ENCODE measurements around the gene KCTD3. TPM values are rescaled to one million over a fixed set of nuclear protein-coding genes. Genes with fewer than 3 reads are reported as not detected.
A peak's percentile ranks its signal among the peaks of the same experiment; 100 is the strongest.

The KCTD3 gene
- total RNA-seq, 1 experiment from 2014 or later, result 50.7 TPM

- POLR2A ChIA-PET, result no interaction called here
- BruUV-seq (replicated peaks), result no TSS peak
Observed at GRCh38 chr1:215600258-215600792, 33.2 kb downstream of the KCTD3 start.

DNA sequence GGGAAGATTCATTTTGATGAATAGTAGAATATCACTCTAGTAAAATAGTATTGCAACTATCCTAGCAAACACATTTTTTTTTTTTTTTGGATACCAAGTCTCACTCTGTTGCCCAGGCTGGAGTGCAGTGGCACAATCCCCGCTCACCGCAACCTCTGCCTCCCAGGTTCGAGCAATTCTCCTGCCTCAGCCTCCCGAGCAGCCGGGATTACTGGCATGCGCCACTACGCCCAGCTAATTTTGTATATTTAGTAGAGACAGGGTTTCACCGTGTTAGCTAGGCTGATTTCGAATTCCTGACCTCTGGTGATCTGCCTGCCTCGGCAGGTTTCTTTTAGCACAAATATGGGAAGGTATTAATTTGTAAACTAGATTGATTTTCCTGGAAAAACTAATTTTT lies 33.8 kb downstream of the KCTD3 start:
- Mint-ChIP-seq H3K36me3 (ENCODE audit: insufficient read depth, unreplicated experiment) (peaks cover 48% of the 10 kb centered on the region), H3K9me3 (ENCODE audit: unreplicated experiment) (peaks cover 10% of the 10 kb centered on the region), H3K27ac (ENCODE audit: unreplicated experiment) (no peak overlapping the region), H3K4me3 (ENCODE audit: unreplicated experiment) (no peak overlapping the region), H3K27me3 (ENCODE audit: insufficient read depth, unreplicated experiment) (no peaks in the 10 kb centered on the region), H3K4me1 (ENCODE audit: low read depth, unreplicated experiment) (peaks cover 38% of the 10 kb centered on the region)
- no peaks in the 10 kb centered on the region for H3K27me3 ChIP-seq (replicated peaks; ENCODE audit: control insufficient read depth, insufficient read depth, low read length)
- TF ChIP-seq, protein P1, sequence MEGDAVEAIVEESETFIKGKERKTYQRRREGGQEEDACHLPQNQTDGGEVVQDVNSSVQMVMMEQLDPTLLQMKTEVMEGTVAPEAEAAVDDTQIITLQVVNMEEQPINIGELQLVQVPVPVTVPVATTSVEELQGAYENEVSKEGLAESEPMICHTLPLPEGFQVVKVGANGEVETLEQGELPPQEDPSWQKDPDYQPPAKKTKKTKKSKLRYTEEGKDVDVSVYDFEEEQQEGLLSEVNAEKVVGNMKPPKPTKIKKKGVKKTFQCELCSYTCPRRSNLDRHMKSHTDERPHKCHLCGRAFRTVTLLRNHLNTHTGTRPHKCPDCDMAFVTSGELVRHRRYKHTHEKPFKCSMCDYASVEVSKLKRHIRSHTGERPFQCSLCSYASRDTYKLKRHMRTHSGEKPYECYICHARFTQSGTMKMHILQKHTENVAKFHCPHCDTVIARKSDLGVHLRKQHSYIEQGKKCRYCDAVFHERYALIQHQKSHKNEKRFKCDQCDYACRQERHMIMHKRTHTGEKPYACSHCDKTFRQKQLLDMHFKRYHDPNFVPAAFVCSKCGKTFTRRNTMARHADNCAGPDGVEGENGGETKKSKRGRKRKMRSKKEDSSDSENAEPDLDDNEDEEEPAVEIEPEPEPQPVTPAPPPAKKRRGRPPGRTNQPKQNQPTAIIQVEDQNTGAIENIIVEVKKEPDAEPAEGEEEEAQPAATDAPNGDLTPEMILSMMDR (IDR thresholded peaks at IDR 0.05; ENCODE audit: insufficient read depth in 1 of 2, low read depth in 1 of 2, low read length in 1 of 2, severe bottlenecking in 1 of 2, unreplicated experiment in 1 of 2), result no peak
- intact Hi-C loops (cut with micrococcal nuclease; ENCODE audit: unreplicated experiment), result no loop called here
- H3K4me1 ChIP-seq, result peaks cover 35% of the 10 kb centered on the region
- no peaks in the 10 kb centered on the region for H3K36me3 ChIP-seq (ENCODE audit: control insufficient read depth, insufficient read depth, low read length)
- no peaks in the 10 kb centered on the region for H3K9me3 ChIP-seq
- no peak for DNase-seq
- BruUV-seq (replicated peaks), result no TSS peak
- CTCF ChIA-PET, result no interaction called here
- POLR2A ChIA-PET, result no interaction called here
- no peak overlapping the region for H3K4me3 ChIP-seq (ENCODE audit: low read depth, low read length)

More at GRCh38 chr1:215600258-215600792, 33.2 kb downstream of the KCTD3 start:
- no peaks in the 10 kb centered on the region for H3K9me3 ChIP-seq
- Mint-ChIP-seq H3K27me3 (ENCODE audit: insufficient read depth, unreplicated experiment) (no peaks in the 10 kb centered on the region), H3K36me3 (ENCODE audit: insufficient read depth, unreplicated experiment) (peaks cover 48% of the 10 kb centered on the region), H3K4me1 (ENCODE audit: low read depth, unreplicated experiment) (peaks cover 38% of the 10 kb centered on the region), H3K4me3 (ENCODE audit: unreplicated experiment) (no peak overlapping the region), H3K9me3 (ENCODE audit: unreplicated experiment) (peaks cover 10% of the 10 kb centered on the region), H3K27ac (ENCODE audit: unreplicated experiment) (peak overlapping the region; percentile 27)
- H3K27me3 ChIP-seq (replicated peaks; ENCODE audit: control insufficient read depth, insufficient read depth, low read length), result no peaks in the 10 kb centered on the region
- H3K36me3 ChIP-seq (ENCODE audit: control insufficient read depth, insufficient read depth, low read length), result no peaks in the 10 kb centered on the region
- no peak overlapping the region for H3K4me3 ChIP-seq (ENCODE audit: low read depth, low read length)
- no peak for DNase-seq
- H3K4me1 ChIP-seq, result peaks cover 35% of the 10 kb centered on the region
- CTCF ChIA-PET, result no interaction called here
- intact Hi-C loops (cut with micrococcal nuclease; ENCODE audit: unreplicated experiment), result no loop called here
- TF ChIP-seq, protein P1 (IDR thresholded peaks at IDR 0.05; ENCODE audit: insufficient read depth in 1 of 2, low read depth in 1 of 2, low read length in 1 of 2, severe bottlenecking in 1 of 2, unreplicated experiment in 1 of 2), result no peak

GRCh38 chr1:215601276-215601675 lies 34.2 kb downstream of the KCTD3 start:
- POLR2A ChIA-PET, result no interaction called here
- intact Hi-C loops (cut with micrococcal nuclease; ENCODE audit: unreplicated experiment), result no loop called here
- TF ChIP-seq, protein P1 (IDR thresholded peaks at IDR 0.05; ENCODE audit: insufficient read depth in 1 of 2, low read depth in 1 of 2, low read length in 1 of 2, severe bottlenecking in 1 of 2, unreplicated experiment in 1 of 2), result no peak
- Histone ChIP-seq H3K4me1 (peaks cover 37% of the 10 kb centered on the region), H3K4me3 (ENCODE audit: low read depth, low read length) (no peak overlapping the region), H3K9me3 (no peaks in the 10 kb centered on the region), H3K36me3 (ENCODE audit: control insufficient read depth, insufficient read depth, low read length) (no peaks in the 10 kb centered on the region), H3K27me3 (replicated peaks; ENCODE audit: control insufficient read depth, insufficient read depth, low read length) (no peaks in the 10 kb centered on the region)
- CTCF ChIA-PET, result no interaction called here
- no peak for DNase-seq
- H3K36me3 Mint-ChIP-seq (ENCODE audit: insufficient read depth, unreplicated experiment), result peaks cover 48% of the 10 kb centered on the region
- H3K4me3 Mint-ChIP-seq (ENCODE audit: unreplicated experiment), result no peak overlapping the region
- H3K27me3 Mint-ChIP-seq (ENCODE audit: insufficient read depth, unreplicated experiment), result no peaks in the 10 kb centered on the region
- H3K4me1 Mint-ChIP-seq (ENCODE audit: low read depth, unreplicated experiment), result peaks cover 38% of the 10 kb centered on the region
- H3K27ac Mint-ChIP-seq (ENCODE audit: unreplicated experiment), result no peak overlapping the region
- H3K9me3 Mint-ChIP-seq (ENCODE audit: unreplicated experiment), result peaks cover 10% of the 10 kb centered on the region
- no TSS peak for BruUV-seq (replicated peaks)
